Fibroblast of skin of left biceps (primary cell): ENCODE data around the gene TNFRSF12A.
"Not testable (repeated sequence)": the region's sequence is repeated elsewhere in the genome, so short reads cannot be mapped to it uniquely, and the experiment has no call there.

Experiments
- DNase-seq, 2 experiments: peaks; one replicate each; pipeline ENCODE4 v3.0.0-alpha.2; 2013; ENCODE audit warnings: low read depth in 2 of 2

Gene TNFRSF12A

GRCh38 chr16:3049921-3050481 lies 29.8 kb downstream of the TNFRSF12A start:
- DNase-seq: no peak

GRCh38 chr16:3050487-3050886 lies 30.3 kb downstream of the TNFRSF12A start:
- no peak for DNase-seq

GRCh38 chr16:3051009-3051408 lies 30.8 kb downstream of the TNFRSF12A start:
- no peak for DNase-seq

- DNase-seq: no peak
Measured at GRCh38 chr16:3051494-3051893, 31.3 kb downstream of the TNFRSF12A start.

- DNase-seq: not testable (repeated sequence)
Measured at GRCh38 chr16:3052571-3053329, 32.6 kb downstream of the TNFRSF12A start.

GRCh38 chr16:3053330-3053710 lies 33.2 kb downstream of the TNFRSF12A start:
- DNase-seq: not testable (repeated sequence)

- DNase-seq: no peak
Measured at GRCh38 chr16:3054965-3055733, 35.0 kb downstream of the TNFRSF12A start.

GRCh38 chr16:3055734-3056115 lies 35.6 kb downstream of the TNFRSF12A start:
- not testable (repeated sequence) for DNase-seq

- DNase-seq: no peak
Measured at GRCh38 chr16:3056336-3057180, 36.4 kb downstream of the TNFRSF12A start.

GRCh38 chr16:3057181-3058138 lies 37.3 kb downstream of the TNFRSF12A start:
- DNase-seq: no peak

- no peak for DNase-seq
Measured at GRCh38 chr16:3058139-3059030, 38.2 kb downstream of the TNFRSF12A start.

GRCh38 chr16:3059041-3059722 lies 39.0 kb downstream of the TNFRSF12A start:
- DNase-seq: peak; percentile 43 to 53

- DNase-seq: no peak
Measured at GRCh38 chr16:3059723-3060242, 39.6 kb downstream of the TNFRSF12A start.

GRCh38 chr16:3060339-3061127 lies 40.4 kb downstream of the TNFRSF12A start:
- no peak for DNase-seq

GRCh38 chr16:3062553-3062952 lies 42.4 kb downstream of the TNFRSF12A start:
- no peak for DNase-seq

GRCh38 chr16:3063625-3064386 lies 43.6 kb downstream of the TNFRSF12A start:
- no peak for DNase-seq

GRCh38 chr16:3065069-3065741 lies 45.0 kb downstream of the TNFRSF12A start, which contains the start of gene IL32:
Gene IL32, plus strand, starts transcription at chr16:3065640. Its CDS starts 172 bp downstream, at chr16:3065812.
- DNase-seq: peak; percentile 8 to 16
